Measurements from ENCODE around the gene MCHR2.

Gene MCHR2

GRCh38 chr6:99901596-99902384, 92.2 kb downstream of the MCHR2 start:
- DNase-seq = no peak

GRCh38 chr6:99894815-99895214, 99.2 kb downstream of the MCHR2 start:
- no peak for DNase-seq

- no peak for DNase-seq
Observed at GRCh38 chr6:99887066-99887465, 107.0 kb downstream of the MCHR2 start.

GRCh38 chr6:99885051-99885450, 109.0 kb downstream of the MCHR2 start:
- no peak for DNase-seq

GRCh38 chr6:99882128-99882702, 111.8 kb downstream of the MCHR2 start:
- DNase-seq = no peak

- no peak for DNase-seq
Observed at GRCh38 chr6:99879431-99879830, 114.6 kb downstream of the MCHR2 start.

GRCh38 chr6:99875068-99875467, 119.0 kb downstream of the MCHR2 start:
- DNase-seq = no peak

GRCh38 chr6:99873084-99873483, 120.9 kb downstream of the MCHR2 start:
- DNase-seq = no peak

- DNase-seq = no peak
Observed at GRCh38 chr6:99871641-99872040, 122.4 kb downstream of the MCHR2 start.

Data from Kasumi-1 (cell line).